Measurements from ENCODE around the gene ANKH.

Gene ANKH

DNA sequence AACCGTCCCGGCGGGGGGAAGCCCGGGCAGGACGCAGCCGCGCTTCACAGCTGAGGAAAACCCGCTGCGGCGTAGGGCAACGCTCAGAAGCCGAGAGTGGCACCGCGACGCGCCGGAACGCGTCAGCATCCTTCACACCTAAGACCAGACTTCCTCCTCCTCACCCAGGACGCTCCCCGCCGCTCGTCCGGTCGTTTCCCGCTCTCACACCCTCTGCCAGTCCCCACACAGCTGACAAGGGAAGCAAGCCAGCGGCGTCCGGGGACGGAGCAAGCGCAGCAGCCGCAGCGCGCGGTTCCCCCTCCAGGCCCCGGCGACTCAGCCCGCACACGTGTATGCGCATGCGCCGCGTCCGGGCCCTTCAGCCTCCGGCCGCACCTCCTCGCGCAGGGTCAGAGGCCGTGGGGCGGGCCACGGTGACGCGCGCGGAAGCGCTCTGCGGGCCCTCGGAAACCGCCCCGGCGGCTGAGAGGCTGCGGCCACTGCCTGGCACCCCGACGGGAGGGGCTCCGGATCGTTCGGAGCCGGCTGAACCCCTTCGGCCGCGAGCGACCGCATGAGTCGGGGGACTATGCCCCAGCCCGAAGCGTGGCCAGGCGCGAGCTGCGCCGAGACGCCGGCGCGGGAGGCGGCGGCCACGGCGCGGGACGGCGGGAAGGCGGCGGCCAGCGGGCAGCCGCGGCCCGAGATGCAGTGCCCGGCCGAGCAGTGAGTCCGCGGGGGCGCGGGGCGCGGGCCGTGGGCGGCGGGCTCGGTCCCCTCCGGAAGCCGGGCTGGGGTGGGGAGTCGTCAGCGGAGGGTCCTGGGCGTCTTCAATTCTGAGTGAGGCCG, 207.1 kb downstream of the ANKH start, which contains the start of gene OTULIN:
Gene OTULIN (plus strand): TSS at position 449 of the 831 bp plus-strand sequence. CDS start 108 bp downstream, at position 557.
- peaks cover 2% of the 10 kb centered on the region; the same call in 1 of the 2 replicates for H3K36me3 ChIP-seq
- H3K27me3 ChIP-seq: no peaks in the 10 kb centered on the region
- H3K4me1 ChIP-seq: peaks cover 6% of the 10 kb centered on the region; the same call in 1 of the 2 replicates
- no peaks in the 10 kb centered on the region for H3K9me3 ChIP-seq
- TF ChIP-seq, protein P1, sequence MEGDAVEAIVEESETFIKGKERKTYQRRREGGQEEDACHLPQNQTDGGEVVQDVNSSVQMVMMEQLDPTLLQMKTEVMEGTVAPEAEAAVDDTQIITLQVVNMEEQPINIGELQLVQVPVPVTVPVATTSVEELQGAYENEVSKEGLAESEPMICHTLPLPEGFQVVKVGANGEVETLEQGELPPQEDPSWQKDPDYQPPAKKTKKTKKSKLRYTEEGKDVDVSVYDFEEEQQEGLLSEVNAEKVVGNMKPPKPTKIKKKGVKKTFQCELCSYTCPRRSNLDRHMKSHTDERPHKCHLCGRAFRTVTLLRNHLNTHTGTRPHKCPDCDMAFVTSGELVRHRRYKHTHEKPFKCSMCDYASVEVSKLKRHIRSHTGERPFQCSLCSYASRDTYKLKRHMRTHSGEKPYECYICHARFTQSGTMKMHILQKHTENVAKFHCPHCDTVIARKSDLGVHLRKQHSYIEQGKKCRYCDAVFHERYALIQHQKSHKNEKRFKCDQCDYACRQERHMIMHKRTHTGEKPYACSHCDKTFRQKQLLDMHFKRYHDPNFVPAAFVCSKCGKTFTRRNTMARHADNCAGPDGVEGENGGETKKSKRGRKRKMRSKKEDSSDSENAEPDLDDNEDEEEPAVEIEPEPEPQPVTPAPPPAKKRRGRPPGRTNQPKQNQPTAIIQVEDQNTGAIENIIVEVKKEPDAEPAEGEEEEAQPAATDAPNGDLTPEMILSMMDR (IDR thresholded peaks at IDR 0.05; ENCODE audit: low read depth, low read length): no peak
- peak within 1 kb of the TSS; percentile 78 for H3K4me3 ChIP-seq (ENCODE audit: low read depth, low read length)
- peak; percentile 90 for DNase-seq

DNA sequence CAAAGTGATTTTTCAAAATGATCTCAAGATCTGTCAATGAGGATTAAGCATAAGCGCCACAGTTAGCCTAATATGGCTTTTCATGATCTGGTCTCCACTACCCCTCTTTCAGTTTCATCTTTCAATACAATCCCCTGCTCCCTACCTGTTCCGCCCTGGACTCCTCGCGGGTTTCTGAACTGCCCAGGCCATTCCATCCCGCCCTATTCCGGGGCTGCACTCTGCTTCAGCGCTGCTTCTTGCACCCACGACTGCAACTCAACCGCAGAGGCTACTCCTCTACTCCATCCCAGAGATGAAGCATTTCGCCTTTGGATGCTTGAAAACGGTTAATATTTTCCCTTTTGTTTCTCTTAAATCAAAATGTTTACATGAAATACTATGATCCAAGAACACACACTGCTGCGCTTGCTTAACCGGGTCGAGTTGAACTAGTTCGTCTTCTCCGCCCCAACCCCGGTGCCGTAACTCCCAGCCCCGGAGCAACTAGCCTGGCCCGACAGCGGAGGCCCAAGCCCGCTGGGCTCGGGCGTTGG, 207.8 kb downstream of the ANKH start:
- Histone ChIP-seq H3K27me3 (no peaks in the 10 kb centered on the region), H3K36me3 (peaks cover 2% of the 10 kb centered on the region; the same call in 1 of the 2 replicates), H3K9me3 (no peaks in the 10 kb centered on the region), H3K4me1 (peaks cover 6% of the 10 kb centered on the region; the same call in 1 of the 2 replicates), H3K4me3 (ENCODE audit: low read depth, low read length) (peak overlapping the region; percentile 78)
- DNase-seq: peak; percentile 14
- TF ChIP-seq, protein P1 (IDR thresholded peaks at IDR 0.05; ENCODE audit: low read depth, low read length): no peak

DNA sequence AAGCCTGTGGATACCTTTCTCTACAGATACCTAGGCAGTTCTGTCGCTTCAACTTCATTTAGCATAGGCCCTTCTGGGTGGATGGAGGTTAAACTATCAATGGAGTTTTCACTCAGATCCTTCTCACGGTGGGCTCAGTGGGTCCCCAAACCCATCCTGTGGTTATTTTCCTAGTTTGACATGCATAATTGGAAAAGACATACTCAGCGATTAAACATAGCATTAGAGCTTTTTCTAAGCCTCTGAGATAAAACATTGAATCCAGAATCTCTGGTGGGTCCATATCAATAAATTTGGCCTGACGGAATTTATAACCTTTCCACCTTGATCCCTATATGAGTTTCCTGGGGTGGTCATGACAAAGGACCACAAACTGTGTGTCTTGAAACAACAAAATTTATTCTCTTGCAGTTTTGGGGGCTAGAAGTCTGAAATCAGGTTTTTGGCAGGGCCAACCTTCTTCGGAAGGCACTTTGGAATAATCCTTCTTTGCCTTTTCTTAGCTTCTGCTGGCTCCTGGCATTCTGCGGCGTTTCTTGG, 208.8 kb downstream of the ANKH start:
- TF ChIP-seq, protein P1 (IDR thresholded peaks at IDR 0.05; ENCODE audit: low read depth, low read length): no peak

DNA sequence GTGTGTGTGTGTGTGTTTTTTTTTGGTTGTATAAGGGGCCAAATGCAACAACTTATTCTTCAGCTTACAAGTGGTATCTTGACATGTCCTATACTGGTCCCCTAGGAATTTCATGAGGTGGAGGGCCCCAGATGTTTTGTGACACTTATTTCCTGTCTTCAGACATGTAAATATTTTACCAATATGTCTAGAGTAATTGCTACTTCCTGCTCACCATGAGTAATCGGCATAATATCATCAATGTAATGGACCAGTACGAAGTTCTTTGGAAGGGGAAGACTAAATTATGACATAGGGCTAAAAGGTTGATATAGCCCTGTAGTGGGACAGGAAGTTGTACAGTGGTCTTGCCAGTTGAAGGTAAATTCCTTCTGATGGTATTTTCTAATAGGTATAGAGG, 210.7 kb downstream of the ANKH start:
- Histone ChIP-seq H3K27me3 (no peaks in the 10 kb centered on the region), H3K9me3 (no peaks in the 10 kb centered on the region), H3K36me3 (no peaks in the 10 kb centered on the region), H3K4me3 (ENCODE audit: low read depth, low read length) (no peak overlapping the region), H3K4me1 (peaks cover 3% of the 10 kb centered on the region; the same call in 1 of the 2 replicates)
- no peak for DNase-seq
- TF ChIP-seq, protein P1 (IDR thresholded peaks at IDR 0.05; ENCODE audit: low read depth, low read length): no peak

More for the DNA sequence above, 208.8 kb downstream of the ANKH start:
- Histone ChIP-seq H3K4me1 (peaks cover 6% of the 10 kb centered on the region; the same call in 1 of the 2 replicates), H3K27me3 (no peaks in the 10 kb centered on the region), H3K36me3 (no peaks in the 10 kb centered on the region), H3K4me3 (ENCODE audit: low read depth, low read length) (no peak overlapping the region), H3K9me3 (no peaks in the 10 kb centered on the region)
- DNase-seq: no peak

DNA sequence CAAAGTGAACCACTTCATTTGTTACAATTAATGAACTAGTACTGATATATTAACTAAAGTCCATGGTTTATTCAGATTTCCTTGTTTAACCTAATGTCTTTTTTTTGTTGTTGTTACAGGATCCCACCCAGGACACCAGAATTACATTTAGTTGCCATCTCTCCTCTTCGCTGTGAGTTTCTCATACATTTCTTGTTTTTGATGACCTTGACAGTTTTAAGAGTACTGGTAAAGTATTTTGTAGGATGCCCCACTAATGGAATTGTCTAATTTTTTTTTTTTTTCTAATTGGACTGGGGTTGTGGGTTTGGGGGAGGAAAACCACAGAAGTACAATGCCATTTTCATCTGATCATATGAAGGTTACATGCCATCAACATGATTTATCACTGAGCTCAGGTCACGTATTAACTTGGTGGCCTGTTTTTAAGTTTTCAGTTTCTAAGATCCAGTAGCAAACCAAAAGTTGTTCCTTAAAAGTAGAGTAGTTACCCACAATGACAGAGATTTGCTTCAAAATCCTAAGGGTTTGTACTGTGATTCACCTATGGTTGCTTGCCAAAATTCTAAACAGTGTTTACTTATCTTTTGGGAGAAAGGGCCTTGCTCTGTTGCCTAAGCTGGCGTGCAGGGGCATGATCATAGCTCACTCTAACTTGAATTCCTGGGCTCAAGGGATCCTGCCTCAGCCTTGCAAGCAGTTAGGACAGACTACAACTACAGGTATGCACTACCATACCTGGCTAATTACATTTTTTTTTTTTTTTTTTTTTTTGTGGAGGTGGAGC, 211.6 kb downstream of the ANKH start:
- Histone ChIP-seq H3K36me3 (no peaks in the 10 kb centered on the region), H3K4me1 (no peaks in the 10 kb centered on the region), H3K27me3 (no peaks in the 10 kb centered on the region), H3K4me3 (ENCODE audit: low read depth, low read length) (no peak overlapping the region), H3K9me3 (no peaks in the 10 kb centered on the region)
- TF ChIP-seq, protein P1 (IDR thresholded peaks at IDR 0.05; ENCODE audit: low read depth, low read length): no peak
- DNase-seq: no peak
